SH-SY5Y (cell line): ENCODE data around the gene CARD16.

ENCODE experiments used
- GATA2 ChIP-seq: IDR thresholded peaks from 2 replicates; pipeline ENCODE4 v1.6.1; 2011; ENCODE audit warnings: mild to moderate bottlenecking, low read depth, low read length
- GATA3 ChIP-seq: IDR thresholded peaks from 2 replicates; pipeline ENCODE4 v1.6.1; 2011; ENCODE audit warnings: low read depth, mild to moderate bottlenecking, low read length, moderate library complexity

DNA sequence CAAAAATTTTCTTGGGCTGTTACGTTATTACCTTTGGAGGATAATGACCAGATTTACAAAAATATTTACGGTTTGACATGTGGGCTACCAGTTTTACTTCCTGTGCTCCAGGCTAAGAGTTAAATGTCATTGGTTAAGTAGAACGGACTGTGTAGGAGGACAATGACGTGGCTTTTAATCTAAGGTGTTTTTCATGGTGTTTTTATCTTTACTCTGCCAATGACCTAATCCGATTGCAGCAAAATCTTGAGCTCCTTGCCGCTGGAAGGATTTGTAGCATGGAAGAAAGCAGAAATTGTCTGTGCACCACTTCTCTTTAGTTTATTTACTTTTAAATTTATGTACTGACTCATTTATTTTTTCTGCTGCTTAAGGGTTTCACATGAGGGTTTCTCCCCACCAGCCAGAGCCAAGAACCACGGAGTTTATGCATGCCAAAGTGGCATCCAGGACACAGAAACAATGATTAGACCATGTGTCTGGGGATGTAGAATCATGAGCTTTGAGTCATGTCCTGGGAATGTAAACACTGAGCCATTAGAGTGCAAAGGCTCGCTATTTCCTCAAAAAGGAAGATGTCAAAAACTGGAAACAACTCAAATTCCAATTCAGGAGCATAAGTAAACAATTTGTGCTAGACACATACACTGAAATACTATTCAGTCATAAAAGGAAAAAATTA lies 1.9 kb upstream of the CARD16 start:
- TF ChIP-seq GATA2 (no peak), GATA3 (no peak)
